Ectodermal cell (in vitro differentiated cells): ENCODE results near the gene ACMSD.
"Not testable (repeated sequence)": the region's sequence is repeated elsewhere in the genome, so short reads cannot be mapped to it uniquely, and the experiment has no call there.

Source experiments
- H3K27ac ChIP-seq: 2 replicates; pipeline ENCODE4 v1.7.0; 2013; ENCODE audit warnings: mild to moderate bottlenecking, low read depth, low read length; ENCODE audit not compliant: insufficient read depth, poor library complexity, severe bottlenecking
- H3K27me3 ChIP-seq: 2 replicates; pipeline ENCODE4 v1.7.0; 2013; ENCODE audit warnings: mild to moderate bottlenecking, low read length; ENCODE audit not compliant: insufficient read depth, control insufficient read depth, poor library complexity, severe bottlenecking
- H3K36me3 ChIP-seq: one replicate; pipeline ENCODE4 v1.7.0; 2013; ENCODE audit warnings: low read length; ENCODE audit not compliant: control insufficient read depth, insufficient read depth
- H3K4me1 ChIP-seq: one replicate; pipeline ENCODE4 v1.7.0; 2013; ENCODE audit warnings: low read length; ENCODE audit not compliant: control insufficient read depth, insufficient read depth
- H3K4me3 ChIP-seq: 2 replicates; pipeline ENCODE4 v1.7.0; 2013; ENCODE audit warnings: low read depth, low read length, control low read depth; ENCODE audit not compliant: insufficient read depth
- H3K9me3 ChIP-seq: 2 replicates; pipeline ENCODE4 v1.7.0; 2013; ENCODE audit warnings: mild to moderate bottlenecking, low read length, moderate library complexity; ENCODE audit not compliant: control insufficient read depth
- WGBS, 2 experiments: methylation state at CpG; one replicate each; pipeline ENCODE4 v1.1.7; 2013; ENCODE audit warnings: missing lambda C conversion rate in 2 of 2; 5-methylcytosine and 5-hydroxymethylcytosine counted together

The ACMSD gene

DNA sequence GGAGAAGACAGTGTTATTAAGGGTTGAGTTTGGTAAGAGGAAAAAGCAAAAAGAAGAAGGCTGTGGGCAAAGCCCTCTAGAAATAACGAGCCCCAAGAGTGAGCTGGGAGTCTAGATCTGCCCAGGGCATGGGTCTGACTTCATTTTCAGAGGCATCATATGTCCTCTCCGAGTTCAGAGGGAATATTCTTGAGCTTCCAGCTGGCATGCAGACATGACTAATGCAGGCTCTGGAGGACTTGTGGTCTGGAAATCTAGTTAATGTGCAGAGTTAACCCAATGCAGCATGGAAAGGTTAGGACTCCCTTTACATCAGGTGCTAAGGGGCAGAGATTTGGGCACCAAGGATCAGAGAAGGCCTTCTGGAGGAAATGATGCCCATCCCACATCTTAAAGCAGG, 7.3 kb downstream of the ACMSD start:
- 82 to 85% methylated on average over 2 of the region's 2 CpGs for WGBS, 2 experiments
- no peaks in the 10 kb centered on the region for H3K27me3 ChIP-seq
- no peak overlapping the region for H3K27ac ChIP-seq
- H3K9me3 ChIP-seq, result no peaks in the 10 kb centered on the region
- H3K4me3 ChIP-seq, result no peak overlapping the region
- H3K4me1 ChIP-seq, result no peaks in the 10 kb centered on the region
- H3K36me3 ChIP-seq, result no peaks in the 10 kb centered on the region

DNA sequence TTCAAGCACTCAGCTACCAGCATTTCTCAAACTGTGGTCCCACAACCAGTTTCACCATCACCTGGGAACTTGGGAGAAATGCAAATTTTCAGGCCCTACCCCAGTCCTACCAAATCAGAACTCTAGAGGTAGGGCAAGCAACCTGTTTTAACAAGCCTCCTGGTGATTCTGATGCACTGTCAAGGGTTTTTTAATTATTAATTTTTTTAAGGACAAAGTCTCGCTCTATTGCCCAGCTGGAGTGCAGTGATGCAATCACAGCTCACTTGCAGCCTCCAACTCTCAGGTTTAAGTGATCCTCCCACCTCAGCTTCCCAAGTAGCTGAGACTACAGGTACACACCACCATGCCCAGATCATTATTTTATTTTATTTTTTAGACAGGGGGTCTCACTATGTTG, 7.8 kb downstream of the ACMSD start:
- WGBS, 2 experiments, result 83 to 93% methylated on average over 1 of the region's 1 CpG
- no peak overlapping the region for H3K4me3 ChIP-seq

DNA sequence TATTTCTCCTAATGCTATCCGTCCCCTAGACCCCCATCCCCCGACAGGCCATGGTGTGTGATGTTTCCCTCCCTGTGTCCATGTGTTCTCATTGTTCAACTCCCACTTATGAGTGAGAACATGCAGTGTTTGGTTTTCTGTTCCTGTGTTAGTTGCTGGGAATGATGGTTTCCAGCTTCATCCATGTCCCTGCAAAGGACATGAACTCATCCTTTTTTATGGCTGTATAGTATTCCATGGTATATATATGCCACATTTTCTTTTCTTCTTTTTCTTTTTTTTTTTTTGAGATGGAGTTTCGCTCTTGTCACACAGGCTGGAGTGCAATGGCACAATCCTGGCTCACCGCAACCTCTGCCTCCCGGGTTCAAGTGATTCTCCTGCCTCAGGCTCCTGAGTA, 9.2 kb downstream of the ACMSD start:
- not testable (repeated sequence) for H3K9me3 ChIP-seq, H3K36me3 ChIP-seq, H3K4me1 ChIP-seq, H3K4me3 ChIP-seq, H3K27ac ChIP-seq, H3K27me3 ChIP-seq
- WGBS, 2 experiments, result 92 to 93% methylated on average over 5 of the region's 5 CpGs

More for the DNA sequence above, 7.8 kb downstream of the ACMSD start:
- H3K36me3 ChIP-seq, result no peaks in the 10 kb centered on the region
- no peak overlapping the region for H3K27ac ChIP-seq
- no peaks in the 10 kb centered on the region for H3K27me3 ChIP-seq
- H3K4me1 ChIP-seq, result no peaks in the 10 kb centered on the region
- H3K9me3 ChIP-seq, result no peaks in the 10 kb centered on the region

DNA sequence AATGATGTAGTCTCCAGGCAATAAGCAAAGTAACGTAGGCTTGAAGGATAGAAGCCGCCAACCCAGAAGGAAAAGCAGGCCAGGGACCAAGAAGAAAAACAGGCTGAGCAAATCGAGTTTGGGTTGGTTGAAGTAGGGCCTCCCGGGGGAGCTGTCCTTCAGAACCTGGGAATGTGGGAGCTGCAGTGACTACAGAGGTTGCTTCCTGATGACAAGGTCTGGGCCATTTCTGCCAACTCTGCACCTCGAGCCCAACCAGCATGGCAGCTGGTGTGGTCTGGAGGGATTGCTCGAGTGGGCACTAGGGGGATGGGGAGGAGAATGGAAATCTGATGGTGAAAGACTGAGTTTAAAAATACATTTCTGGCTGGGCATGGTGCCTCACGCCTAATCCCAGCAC, 14.1 kb downstream of the ACMSD start:
- Histone ChIP-seq H3K27me3 (no peaks in the 10 kb centered on the region), H3K27ac (no peak overlapping the region), H3K9me3 (no peaks in the 10 kb centered on the region), H3K4me3 (no peak overlapping the region), H3K4me1 (no peaks in the 10 kb centered on the region), H3K36me3 (no peaks in the 10 kb centered on the region)
- 92% methylated on average over 7 of the region's 7 CpGs for WGBS, 2 experiments

DNA sequence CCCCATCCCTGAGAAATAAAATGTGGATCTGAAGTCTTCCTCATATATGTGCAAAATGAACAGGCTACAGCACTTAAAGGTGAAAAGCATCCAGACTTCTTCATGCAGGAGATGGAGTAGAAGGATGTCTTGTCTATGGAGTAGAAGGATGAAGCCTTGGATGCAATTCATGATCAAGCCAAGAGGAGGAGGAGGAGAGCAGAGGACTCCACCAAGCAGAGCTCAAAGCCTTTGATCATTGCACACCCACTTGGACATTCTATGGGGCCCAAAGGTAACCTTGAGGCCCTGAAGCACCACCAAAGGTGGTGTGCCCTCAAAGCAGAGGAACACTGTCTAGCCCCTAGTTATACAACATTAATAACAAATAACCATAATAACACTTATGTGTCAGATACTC, 17.3 kb downstream of the ACMSD start:
- Histone ChIP-seq H3K27me3 (no peaks in the 10 kb centered on the region), H3K9me3 (no peaks in the 10 kb centered on the region), H3K27ac (no peak overlapping the region), H3K4me3 (no peak overlapping the region), H3K36me3 (no peaks in the 10 kb centered on the region), H3K4me1 (no peaks in the 10 kb centered on the region)

DNA sequence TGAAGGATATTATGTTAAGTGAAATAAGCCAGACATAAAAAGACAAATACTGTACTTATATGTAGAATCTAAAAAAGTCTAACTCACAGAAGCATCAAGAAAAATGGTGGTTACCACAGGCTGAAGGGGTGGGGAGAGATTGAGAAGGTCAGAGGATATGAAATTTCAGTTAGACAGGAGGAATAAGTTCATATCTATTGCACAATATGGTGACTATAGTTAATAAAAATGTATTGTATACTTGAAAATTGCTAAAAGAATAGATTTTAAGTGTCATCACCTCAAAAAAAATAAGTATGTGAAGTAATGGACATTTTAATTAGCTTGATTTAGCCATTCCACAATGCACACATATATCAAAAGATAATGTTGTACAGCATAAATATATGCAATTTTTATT, 19.8 kb downstream of the ACMSD start:
- Histone ChIP-seq H3K4me1 (no peaks in the 10 kb centered on the region), H3K9me3 (no peaks in the 10 kb centered on the region), H3K27ac (no peak overlapping the region), H3K4me3 (no peak overlapping the region), H3K36me3 (no peaks in the 10 kb centered on the region), H3K27me3 (no peaks in the 10 kb centered on the region)

DNA sequence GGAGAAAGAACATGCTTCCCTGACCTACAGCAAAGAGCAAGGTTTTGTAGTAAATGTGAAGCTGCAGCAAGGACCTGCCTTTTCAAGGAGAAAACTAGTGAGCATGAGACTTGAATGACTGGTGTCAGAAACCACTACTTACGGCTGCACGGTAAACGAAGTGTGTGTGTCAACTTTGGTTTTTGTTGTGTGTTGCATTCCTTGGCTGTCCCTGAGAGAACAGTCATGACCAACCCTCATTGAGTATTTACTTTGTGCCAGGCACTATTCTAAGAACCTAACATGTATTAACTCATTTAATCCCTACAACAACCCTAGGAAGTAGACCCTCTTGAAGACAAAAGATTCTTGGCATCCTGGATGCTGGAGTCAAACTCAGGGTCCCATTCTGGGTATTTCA, 22.8 kb downstream of the ACMSD start:
- no peaks in the 10 kb centered on the region for H3K27me3 ChIP-seq

DNA sequence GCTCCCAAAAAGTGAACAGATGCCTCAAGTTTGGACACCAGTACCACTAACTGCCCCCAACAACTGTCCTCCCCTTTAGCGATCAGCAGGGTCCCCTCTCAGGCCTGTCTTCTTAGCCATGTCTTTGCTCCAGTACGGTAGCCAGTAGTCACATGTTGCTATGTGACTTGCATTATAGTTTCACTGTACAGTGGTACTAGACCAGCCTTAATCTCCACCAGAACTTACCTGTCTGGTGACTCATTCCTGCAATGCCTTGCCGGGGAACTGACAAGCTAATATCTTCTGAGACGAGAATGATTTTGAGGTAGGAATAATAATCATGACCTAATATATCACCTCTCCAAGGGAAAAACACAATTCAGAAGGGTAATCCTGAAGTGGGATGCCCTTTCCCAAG, 23.7 kb downstream of the ACMSD start:
- Histone ChIP-seq H3K9me3 (no peaks in the 10 kb centered on the region), H3K36me3 (no peaks in the 10 kb centered on the region), H3K4me1 (no peaks in the 10 kb centered on the region), H3K4me3 (no peak overlapping the region), H3K27ac (no peak overlapping the region), H3K27me3 (no peaks in the 10 kb centered on the region)
- 92 to 95% methylated on average over 2 to 3 of the region's 4 CpGs for WGBS, 2 experiments

More for the DNA sequence above, 22.8 kb downstream of the ACMSD start:
- Histone ChIP-seq H3K4me3 (no peak overlapping the region), H3K4me1 (no peaks in the 10 kb centered on the region), H3K9me3 (no peaks in the 10 kb centered on the region), H3K27ac (no peak overlapping the region), H3K36me3 (no peaks in the 10 kb centered on the region)
- WGBS, 2 experiments, result 96 to 100% methylated on average over 3 of the region's 3 CpGs

DNA sequence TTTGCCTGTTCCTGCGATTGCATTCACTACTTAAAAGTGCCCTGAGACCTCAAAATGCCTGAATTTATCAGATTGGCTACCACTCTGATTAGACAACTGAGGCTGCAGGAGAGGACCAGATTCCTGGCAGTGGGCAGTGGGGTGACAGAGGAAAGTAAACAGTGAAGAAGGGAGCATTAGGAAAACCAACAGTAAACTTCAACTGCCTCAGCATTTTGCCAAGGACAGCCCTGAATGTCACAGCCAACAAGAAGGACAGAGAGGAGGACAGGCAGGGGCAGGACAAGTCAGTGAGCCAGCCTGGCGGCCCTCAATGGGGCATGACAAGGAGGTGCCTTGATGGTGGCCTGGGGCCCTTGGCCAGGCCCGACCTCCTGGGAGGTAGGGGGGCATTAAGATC, 24.3 kb downstream of the ACMSD start:
- H3K27ac ChIP-seq, result no peak overlapping the region
- H3K9me3 ChIP-seq, result no peaks in the 10 kb centered on the region
- no peaks in the 10 kb centered on the region for H3K27me3 ChIP-seq
- WGBS, 2 experiments, result 94 to 99% methylated on average over 3 of the region's 3 CpGs
- H3K4me1 ChIP-seq, result no peaks in the 10 kb centered on the region
- H3K4me3 ChIP-seq, result no peak overlapping the region
- no peaks in the 10 kb centered on the region for H3K36me3 ChIP-seq

DNA sequence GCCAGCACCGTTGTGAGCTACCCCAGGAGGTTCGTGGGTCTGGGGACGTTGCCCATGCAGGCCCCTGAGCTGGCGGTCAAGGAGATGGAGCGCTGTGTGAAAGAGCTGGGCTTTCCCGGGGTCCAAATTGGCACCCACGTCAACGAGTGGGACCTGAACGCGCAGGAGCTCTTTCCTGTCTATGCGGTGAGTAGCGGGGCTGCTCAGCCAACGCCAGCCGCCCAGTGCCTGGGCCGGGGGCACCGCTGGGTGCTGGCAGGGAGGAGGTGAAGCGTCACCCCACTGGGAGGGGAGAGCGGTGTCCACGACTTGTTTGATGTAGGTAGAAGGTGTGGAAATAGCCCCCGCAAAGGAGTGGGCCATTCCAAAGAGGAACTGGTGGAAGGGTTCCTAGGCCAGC, 25.0 kb downstream of the ACMSD start:
- Histone ChIP-seq H3K9me3 (no peaks in the 10 kb centered on the region), H3K27me3 (no peaks in the 10 kb centered on the region), H3K36me3 (no peaks in the 10 kb centered on the region), H3K4me1 (no peaks in the 10 kb centered on the region), H3K4me3 (no peak overlapping the region), H3K27ac (no peak overlapping the region)
- WGBS, 2 experiments, result 95 to 96% methylated on average over 20 of the region's 20 CpGs

DNA sequence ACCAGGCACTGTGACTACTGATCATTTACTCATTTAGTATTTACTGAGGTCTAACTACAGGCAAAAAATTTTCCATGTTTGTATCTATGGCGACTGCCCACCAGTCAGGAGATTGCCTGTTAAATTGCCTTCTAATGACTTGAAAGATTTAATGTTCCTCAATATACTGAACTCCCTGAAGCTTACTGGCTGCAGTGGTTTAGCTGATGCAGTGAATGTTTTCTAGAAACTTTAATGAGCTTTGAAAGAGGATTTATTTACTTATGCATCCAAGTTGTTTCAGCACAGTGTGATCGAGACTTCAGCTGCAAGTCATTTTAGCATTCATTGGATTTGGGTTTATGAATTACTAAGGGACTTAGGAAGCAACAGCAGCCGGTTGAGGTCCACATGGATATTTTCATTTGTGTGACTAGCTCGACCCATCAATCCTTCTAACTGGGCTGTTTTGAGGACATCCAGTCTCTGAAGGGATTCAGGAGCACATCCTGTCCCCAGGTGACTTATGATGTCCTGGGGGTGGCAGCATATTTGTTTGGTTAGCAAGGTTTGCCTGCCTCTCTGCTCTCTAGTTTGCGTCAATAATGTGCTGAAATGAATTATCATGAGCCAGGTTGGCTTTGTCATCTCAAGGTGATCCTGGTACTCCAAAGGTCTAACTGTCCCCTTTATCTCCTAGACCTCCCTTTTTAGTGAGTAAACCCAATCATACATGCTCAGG, 26.8 kb downstream of the ACMSD start:
- 91 to 93% methylated on average over 5 of the region's 5 CpGs for WGBS, 2 experiments

More for the DNA sequence above, 26.8 kb downstream of the ACMSD start:
- Histone ChIP-seq H3K9me3 (no peaks in the 10 kb centered on the region), H3K27me3 (no peaks in the 10 kb centered on the region), H3K27ac (no peak overlapping the region), H3K4me3 (no peak overlapping the region), H3K4me1 (no peaks in the 10 kb centered on the region), H3K36me3 (no peaks in the 10 kb centered on the region)
